Neutrophil (primary cell): ENCODE data around the gene AATK.

ENCODE experiments used
- H3K27ac ChIP-seq: fragments of 200-600 bp; sonication (generic); 2 replicates; pipeline ENCODE4 v1.5.1; 2016; ENCODE audit warnings: mild to moderate bottlenecking, moderate library complexity
- H3K27me3 ChIP-seq: fragments of 200-600 bp; sonication (generic); 2 replicates; pipeline ENCODE4 v1.6.0; 2016; ENCODE audit warnings: mild to moderate bottlenecking
- H3K36me3 ChIP-seq: fragments of 200-600 bp; sonication (generic); 2 replicates; pipeline ENCODE4 v1.5.1; 2017
- H3K4me1 ChIP-seq, 2 experiments: fragments of 200-600 bp in 1 of 2; sonication (generic) in 1 of 2; 1 replicate in 1 of 2; 2 replicates in 1 of 2; pipeline versions ENCODE4 v1.5.1 to v1.6.1; 2013 to 2016; ENCODE audit warnings: low read depth in 1 of 2, low read length in 1 of 2, mild to moderate bottlenecking in 1 of 2, moderate library complexity in 1 of 2; ENCODE audit not compliant: control insufficient read depth in 1 of 2, insufficient read depth in 1 of 2
- H3K4me3 ChIP-seq, 2 experiments: fragments of 200-600 bp in 1 of 2; sonication (generic) in 1 of 2; 1 replicate in 1 of 2; 2 replicates in 1 of 2; pipeline ENCODE4 v1.5.1; 2013 to 2016; ENCODE audit warnings: low read depth in 1 of 2, low read length in 1 of 2, mild to moderate bottlenecking in 1 of 2, moderate library complexity in 1 of 2
- H3K9me3 ChIP-seq: fragments of 200-600 bp; sonication (generic); 2 replicates; pipeline ENCODE4 v1.5.1; 2016
- CTCF ChIP-seq: fragments of 200-600 bp; sonication (generic); IDR thresholded peaks from 2 replicates; pipeline ENCODE4 v1.5.1; 2016; ENCODE audit warnings: antibody characterized with exemption

AATK gene

GRCh38 chr17:81110488-81111040 is 55.5 kb downstream of the AATK start:
- no peak overlapping the region for H3K27ac ChIP-seq
- peaks cover 19% of the 10 kb centered on the region for H3K36me3 ChIP-seq
- no peaks in the 10 kb centered on the region for H3K9me3 ChIP-seq
- H3K4me1 ChIP-seq = no peaks in the 10 kb centered on the region
- no peaks in the 10 kb centered on the region for H3K27me3 ChIP-seq
- no peak overlapping the region for H3K4me3 ChIP-seq
- no peak for TF ChIP-seq CTCF

GRCh38 chr17:81109957-81110356 is 56.1 kb downstream of the AATK start:
- H3K27ac ChIP-seq = no peak overlapping the region
- H3K27me3 ChIP-seq = no peaks in the 10 kb centered on the region
- no peaks in the 10 kb centered on the region for H3K4me1 ChIP-seq
- no peak overlapping the region for H3K4me3 ChIP-seq
- no peaks in the 10 kb centered on the region for H3K9me3 ChIP-seq
- peaks cover 12% of the 10 kb centered on the region for H3K36me3 ChIP-seq
- TF ChIP-seq CTCF = no peak

- H3K27me3 ChIP-seq = no peaks in the 10 kb centered on the region
- no peaks in the 10 kb centered on the region for H3K9me3 ChIP-seq
- no peaks in the 10 kb centered on the region for H3K4me1 ChIP-seq
- TF ChIP-seq CTCF = no peak
- peaks cover 4% of the 10 kb centered on the region for H3K36me3 ChIP-seq
- no peak overlapping the region for H3K27ac ChIP-seq
- H3K4me3 ChIP-seq = no peak overlapping the region
Observed at GRCh38 chr17:81108220-81108619, 57.8 kb downstream of the AATK start.

GRCh38 chr17:81106716-81107115 is 59.3 kb downstream of the AATK start:
- TF ChIP-seq CTCF = no peak
- no peaks in the 10 kb centered on the region for H3K36me3 ChIP-seq
- no peak overlapping the region for H3K27ac ChIP-seq
- H3K4me1 ChIP-seq = peaks cover 0 to 2% of the 10 kb centered on the region in 2 experiments
- H3K27me3 ChIP-seq = no peaks in the 10 kb centered on the region
- no peaks in the 10 kb centered on the region for H3K9me3 ChIP-seq
- H3K4me3 ChIP-seq = no peak overlapping the region

GRCh38 chr17:81103379-81103778 is 62.6 kb downstream of the AATK start:
- peaks cover 4% of the 10 kb centered on the region for H3K27me3 ChIP-seq
- no peaks in the 10 kb centered on the region for H3K9me3 ChIP-seq
- no peak overlapping the region for H3K4me3 ChIP-seq
- H3K36me3 ChIP-seq = no peaks in the 10 kb centered on the region
- H3K4me1 ChIP-seq = peaks cover 0 to 3% of the 10 kb centered on the region in 2 experiments
- no peak for TF ChIP-seq CTCF
- no peak overlapping the region for H3K27ac ChIP-seq

GRCh38 chr17:81102869-81103268 is 63.2 kb downstream of the AATK start:
- H3K27me3 ChIP-seq = peaks cover 9% of the 10 kb centered on the region
- H3K27ac ChIP-seq = no peak overlapping the region
- no peak overlapping the region for H3K4me3 ChIP-seq
- no peaks in the 10 kb centered on the region for H3K9me3 ChIP-seq
- no peaks in the 10 kb centered on the region for H3K36me3 ChIP-seq
- peaks cover 0 to 3% of the 10 kb centered on the region in 2 experiments for H3K4me1 ChIP-seq
- no peak for TF ChIP-seq CTCF
